Measurements from ENCODE around the gene ACP7. TPM values are rescaled to one million over a fixed set of nuclear protein-coding genes. Genes with fewer than 3 reads are reported as not detected.

The ACP7 gene
- total and polyA plus RNA-seq, 2 of the 8 experiments (the other 6 are each of a cell fraction or from before 2014, with no cell fraction given), result 0.27 to 0.50 TPM

DNA sequence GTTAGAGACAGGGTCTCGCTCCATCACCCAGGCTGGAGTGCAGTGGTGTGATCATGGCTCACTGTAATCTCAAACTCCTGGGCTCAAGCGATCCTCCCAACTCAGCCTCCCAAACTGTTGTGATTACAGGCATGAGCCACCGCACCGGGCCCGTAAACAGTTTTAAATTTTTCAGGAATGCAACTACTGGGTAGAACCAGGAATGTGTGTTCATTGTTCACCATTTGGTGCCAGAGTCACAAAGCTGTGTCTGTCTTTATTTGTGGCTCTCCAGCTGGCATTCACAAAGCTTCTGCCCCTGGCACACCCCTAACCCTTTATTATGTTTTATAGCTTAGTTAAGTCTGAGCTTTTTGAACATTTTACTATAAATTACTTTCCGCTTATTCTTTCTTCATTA is 19.8 kb upstream of the ACP7 start (continued):
- TF ChIP-seq CHD7 (IDR thresholded peaks at IDR 0.05; ENCODE audit: insufficient replicate concordance, low read length) (no peak), SP1 (IDR thresholded peaks at IDR 0.05; ENCODE audit: low read depth, low read length) (no peak), CHD2 (IDR thresholded peaks at IDR 0.05; ENCODE audit: low read length) (no peak), YY1 (IDR thresholded peaks at IDR 0.05; ENCODE audit: low read depth, low read length) (no peak), SIX5 (IDR thresholded peaks at IDR 0.05; ENCODE audit: low read depth, low read length) (no peak), SIN3A (conservative IDR thresholded peaks at IDR 0.05 in 1 of 2, IDR thresholded peaks at IDR 0.05 in 1 of 2; ENCODE audit: low read depth in 1 of 2, low read length in 2 of 2) (no peak), MAFK (IDR thresholded peaks at IDR 0.05; ENCODE audit: low read depth, low read length) (no peak), BCL11A (IDR thresholded peaks at IDR 0.05; ENCODE audit: low read depth in 2 of 2, low read length in 2 of 2) (no peak), CEBPB (IDR thresholded peaks at IDR 0.05; ENCODE audit: low read depth, low read length) (no peak), NANOG (IDR thresholded peaks at IDR 0.05; ENCODE audit: insufficient read depth, low read depth, low read length, poor library complexity, severe bottlenecking) (no peak)
- TF ChIP-seq, protein P1, sequence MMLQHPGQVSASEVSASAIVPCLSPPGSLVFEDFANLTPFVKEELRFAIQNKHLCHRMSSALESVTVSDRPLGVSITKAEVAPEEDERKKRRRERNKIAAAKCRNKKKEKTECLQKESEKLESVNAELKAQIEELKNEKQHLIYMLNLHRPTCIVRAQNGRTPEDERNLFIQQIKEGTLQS (IDR thresholded peaks at IDR 0.05; ENCODE audit: insufficient read depth, low read depth, low read length), result no peak
